SK-N-SH treated with all-trans-retinoic acid at 6 μM for 48 hours (cell line): ENCODE results near the gene LLGL2.

Experiments used
- ESRRG ChIP-seq: fragments of 250-450 bp; sonication (Bioruptor Pico); IDR thresholded peaks from 2 replicates; pipeline ENCODE4 v1.6.1; 2021; ENCODE audit warnings: mild to moderate bottlenecking
- OSR1 ChIP-seq: fragments of 250-450 bp; sonication (Bioruptor Pico); IDR thresholded peaks from 2 replicates; pipeline ENCODE4 v1.8.0; 2022; ENCODE audit warnings: moderate library complexity, mild to moderate bottlenecking, inconsistent platforms
- RARB ChIP-seq: fragments of 250-450 bp; sonication (Bioruptor Pico); IDR thresholded peaks from 2 replicates; pipeline ENCODE4 v1.8.0; 2021; ENCODE audit warnings: mild to moderate bottlenecking, moderate library complexity
- SNAI2 ChIP-seq: fragments of 250-450 bp; sonication (Bioruptor Pico); IDR thresholded peaks from 2 replicates; pipeline ENCODE4 v1.5.0; 2020; ENCODE audit warnings: mild to moderate bottlenecking, moderate library complexity
- TF ChIP-seq, protein P1 (sequence below): fragments of 250-450 bp; sonication (Bioruptor Pico); IDR thresholded peaks from 2 replicates; pipeline ENCODE4 v1.8.0; 2020; ENCODE audit warnings: mild to moderate bottlenecking, moderate library complexity, borderline replicate concordance

DNA sequence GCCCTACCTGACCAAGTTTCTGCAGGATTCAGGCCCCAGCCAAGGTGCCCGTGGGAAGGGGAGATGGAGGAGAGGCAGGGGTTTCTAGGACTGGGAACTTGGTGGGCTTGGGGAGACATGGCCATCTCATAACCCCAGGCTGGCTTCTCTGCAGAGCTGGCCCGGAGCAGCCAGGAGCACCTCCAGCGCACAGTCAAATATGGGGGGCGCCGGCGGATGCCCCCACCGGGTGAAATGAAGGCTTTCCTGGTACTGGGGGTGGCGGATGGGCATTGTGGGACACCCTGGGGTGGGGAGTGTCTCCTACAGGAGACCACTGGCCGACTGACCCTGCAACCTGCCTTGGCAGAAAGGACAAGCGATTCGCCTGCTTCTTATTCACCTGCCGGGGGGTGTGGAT, 98.5 kb downstream of the LLGL2 start:
- TF ChIP-seq, protein P1, sequence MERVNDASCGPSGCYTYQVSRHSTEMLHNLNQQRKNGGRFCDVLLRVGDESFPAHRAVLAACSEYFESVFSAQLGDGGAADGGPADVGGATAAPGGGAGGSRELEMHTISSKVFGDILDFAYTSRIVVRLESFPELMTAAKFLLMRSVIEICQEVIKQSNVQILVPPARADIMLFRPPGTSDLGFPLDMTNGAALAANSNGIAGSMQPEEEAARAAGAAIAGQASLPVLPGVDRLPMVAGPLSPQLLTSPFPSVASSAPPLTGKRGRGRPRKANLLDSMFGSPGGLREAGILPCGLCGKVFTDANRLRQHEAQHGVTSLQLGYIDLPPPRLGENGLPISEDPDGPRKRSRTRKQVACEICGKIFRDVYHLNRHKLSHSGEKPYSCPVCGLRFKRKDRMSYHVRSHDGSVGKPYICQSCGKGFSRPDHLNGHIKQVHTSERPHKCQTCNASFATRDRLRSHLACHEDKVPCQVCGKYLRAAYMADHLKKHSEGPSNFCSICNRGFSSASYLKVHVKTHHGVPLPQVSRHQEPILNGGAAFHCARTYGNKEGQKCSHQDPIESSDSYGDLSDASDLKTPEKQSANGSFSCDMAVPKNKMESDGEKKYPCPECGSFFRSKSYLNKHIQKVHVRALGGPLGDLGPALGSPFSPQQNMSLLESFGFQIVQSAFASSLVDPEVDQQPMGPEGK (CRISPR knock-in tag), result no peak
- TF ChIP-seq OSR1 (CRISPR knock-in tag), result no peak
- no peak for TF ChIP-seq SNAI2 (CRISPR knock-in tag)
- TF ChIP-seq RARB, result no peak
- TF ChIP-seq ESRRG (CRISPR knock-in tag), result no peak
